Activated CD8-positive, alpha-beta T cell treated with anti-CD3 and anti-CD28 coated beads for 36 hours (primary cell): ENCODE measurements around the gene LYZL6. TPM values are rescaled to one million over a fixed set of nuclear protein-coding genes. Genes with fewer than 3 reads are reported as not detected.

ENCODE experiments used
- ATAC-seq: fragments of 200-7000 bp; cut with Tn5 transposase; one replicate; pipeline ENCODE4 v1.10.0; 2021; ENCODE audit warnings: mild to moderate bottlenecking, moderate library complexity
- CTCF ChIA-PET: fragments of 350-600 bp; sonication (Branson Sonifier 250); formaldehyde crosslinking; loops from one replicate; lab custom pipeline; 2021; ENCODE audit warnings: antibody characterized with exemption; lab: Charles Lee
- POLR2A ChIA-PET: fragments of 350-600 bp; sonication (Branson Sonifier 250); formaldehyde crosslinking; loops from one replicate; lab custom pipeline; 2021; ENCODE audit warnings: antibody characterized with exemption; lab: Charles Lee
- DNase-seq: peaks from one replicate; pipeline ENCODE4 v3.0.0-alpha.2; 2020
- H3K27ac Mint-ChIP-seq: one replicate; pipeline ENCODE4 v1.8.0; 2021; ENCODE audit warnings: mild to moderate bottlenecking, mixed read lengths
- H3K27me3 Mint-ChIP-seq: one replicate; pipeline ENCODE4 v1.8.0; 2021; ENCODE audit warnings: mixed read lengths
- H3K36me3 Mint-ChIP-seq: one replicate; pipeline ENCODE4 v1.8.0; 2021; ENCODE audit warnings: low read depth, mixed read lengths
- H3K4me1 Mint-ChIP-seq: one replicate; pipeline ENCODE4 v1.8.0; 2021; ENCODE audit warnings: low read depth, mixed read lengths
- H3K4me3 Mint-ChIP-seq: one replicate; pipeline ENCODE4 v1.8.0; 2021; ENCODE audit warnings: mild to moderate bottlenecking, moderate library complexity, mixed read lengths
- H3K9me3 Mint-ChIP-seq: one replicate; pipeline ENCODE4 v1.8.0; 2021; ENCODE audit warnings: mixed read lengths
- CTCF ChIP-seq: fragments of 200-600 bp; IDR thresholded peaks from one replicate; pipeline ENCODE4 v1.8.0; 2022; ENCODE audit warnings: antibody characterized with exemption, mild to moderate bottlenecking
- intact Hi-C: fragments of 100-400 bp; cut with micrococcal nuclease; formaldehyde crosslinking; loops from one replicate; pipeline ENCODE4 v1.10.0; 2022
- total RNA-seq, 2 experiments: library from RNA; stranded (reverse); gene quantifications; one replicate each; pipeline ENCODE4 v1.2.3, GENCODE V29; 2021

LYZL6 gene
- total RNA-seq, 2 experiments from 2014 or later: not detected

- H3K4me3 Mint-ChIP-seq: no peak overlapping the region
- ATAC-seq (no peak), DNase-seq (no peak)
- POLR2A ChIA-PET: no interaction called here
- no peak for TF ChIP-seq CTCF
- peaks cover 21% of the 10 kb centered on the region for H3K4me1 Mint-ChIP-seq
- no peaks in the 10 kb centered on the region for H3K9me3 Mint-ChIP-seq
- H3K27ac Mint-ChIP-seq: no peak overlapping the region
- H3K36me3 Mint-ChIP-seq: peaks cover 3% of the 10 kb centered on the region
- CTCF ChIA-PET: interaction anchor here (1.2 to 2.3 kb wide), 4 partner anchors 53 to 168 kb away, joined by 3 to 14 read pairs (median 5); partner anchors contain the start of gene CCL5
- peaks cover 3% of the 10 kb centered on the region for H3K27me3 Mint-ChIP-seq
- intact Hi-C loops: no loop called here
These were observed 10.9 kb downstream of the LYZL6 start for GRCh38 chr17:35932586-35932985.

GRCh38 chr17:35931794-35932425, 11.6 kb downstream of the LYZL6 start:
- CTCF ChIA-PET: interaction anchor here (0.6 to 2.3 kb wide), 12 partner anchors 11 to 217 kb away, joined by 3 to 14 read pairs (median 4); partner anchors contain the start of genes CCL5 and LYZL6
- no peak for DNase-seq
- Mint-ChIP-seq H3K4me3 (no peak overlapping the region), H3K36me3 (peaks cover 3% of the 10 kb centered on the region), H3K9me3 (no peaks in the 10 kb centered on the region), H3K27me3 (peaks cover 3% of the 10 kb centered on the region), H3K4me1 (peaks cover 21% of the 10 kb centered on the region), H3K27ac (no peak overlapping the region)
- POLR2A ChIA-PET: interaction anchor here (1.1 to 1.4 kb wide), 3 partner anchors 15 to 46 kb away, joined by 3 to 4 read pairs (median 4); no protein-coding TSS in a partner anchor
- intact Hi-C loops: no loop called here
- no peak for TF ChIP-seq CTCF
- no peak for ATAC-seq

GRCh38 chr17:35930211-35931065, 13.1 kb downstream of the LYZL6 start, which contains the start of gene RDM1:
Gene RDM1, minus strand, starts transcription at chr17:35930773. Its CDS starts 46 bp downstream, at chr17:35930727.
- DNase-seq: peak; percentile 94
- intact Hi-C loops: no loop called here
- POLR2A ChIA-PET: interaction anchor here (0.7 to 1.4 kb wide), 4 partner anchors 13 to 51 kb away, joined by 4 to 7 read pairs (median 4); partner anchors contain the start of gene CCL5
- Mint-ChIP-seq H3K4me1 (peaks cover 21% of the 10 kb centered on the region), H3K27ac (peak within 1 kb of the TSS; percentile 80), H3K36me3 (peaks cover 3% of the 10 kb centered on the region), H3K9me3 (no peaks in the 10 kb centered on the region), H3K4me3 (peak within 1 kb of the TSS; percentile 81), H3K27me3 (peaks cover 3% of the 10 kb centered on the region)
- ATAC-seq: peak; percentile 99
- no peak for TF ChIP-seq CTCF
- CTCF ChIA-PET: interaction anchor here (0.9 to 2.3 kb wide), 7 partner anchors 13 to 83 kb away, joined by 3 to 14 read pairs (median 5); partner anchors contain the start of gene LYZL6

- H3K4me1 Mint-ChIP-seq: peaks cover 28% of the 10 kb centered on the region
- H3K4me3 Mint-ChIP-seq: no peak overlapping the region
- TF ChIP-seq CTCF: no peak
- ChIA-PET CTCF (interaction anchor here (0.8 kb wide), 1 partner anchor 78 kb away, joined by 3 read pairs; no protein-coding TSS in a partner anchor), POLR2A (interaction anchor here (1.3 kb wide), 1 partner anchor 16 kb away, joined by 3 read pairs; no protein-coding TSS in a partner anchor)
- no peak overlapping the region for H3K27ac Mint-ChIP-seq
- no peaks in the 10 kb centered on the region for H3K27me3 Mint-ChIP-seq
- no peaks in the 10 kb centered on the region for H3K9me3 Mint-ChIP-seq
- peaks cover 11% of the 10 kb centered on the region for H3K36me3 Mint-ChIP-seq
- ATAC-seq (no peak), DNase-seq (no peak)
- intact Hi-C loops: no loop called here
These were observed 15.8 kb downstream of the LYZL6 start for GRCh38 chr17:35927714-35928113.
